HCT116 (cell line): ENCODE results near the gene CDH4. TPM values are rescaled to one million over a fixed set of nuclear protein-coding genes. Genes with fewer than 3 reads are reported as not detected.

Experiments
- ATAC-seq: fragments of 200-7000 bp; cut with Tn5 transposase; 2 replicates; pipeline ENCODE4 v1.9.1; 2020; ENCODE audit warnings: mild to moderate bottlenecking, moderate library complexity
- BruUV-seq: library from RNA; stranded (reverse); fragments of 400-500 nt; replicated peaks from 2 replicates; lab custom pipeline; 2021; lab: Mats Ljungman, UMichigan
- CTCF ChIA-PET: fragments of 300-600 bp; sonication (Branson Sonifier 250); formaldehyde crosslinking; loops from one replicate; lab custom pipeline; 2021; ENCODE audit warnings: antibody characterized with exemption; lab: Charles Lee
- POLR2A ChIA-PET: fragments of 300-600, 350-600 bp; sonication (Branson Sonifier 250); formaldehyde crosslinking; loops from one replicate; lab custom pipeline; 2021; ENCODE audit warnings: antibody characterized with exemption; lab: Charles Lee
- RAD21 ChIA-PET, 2 experiments: fragments of 300-600 bp; sonication (Branson Sonifier 250); formaldehyde crosslinking; loops; one replicate each; lab custom pipeline; 2023; ENCODE audit warnings: low total read pairs in 2 of 2; ENCODE audit not compliant: uncharacterized antibody in 2 of 2, unreplicated experiment in 2 of 2, low non-redundant PET in 1 of 2; lab: Charles Lee
- DNase-seq: peaks from one replicate; pipeline ENCODE4 v3.0.0-alpha.2; 2010; ENCODE audit warnings: low read depth, low spot score
- H2AFZ ChIP-seq: fragments of 200-600 bp; shearing (Covaris generic), sonication (generic); 2 replicates; pipeline ENCODE4 v1.6.1; 2017; ENCODE audit warnings: low read depth, mixed run types, mixed read lengths, antibody characterized with exemption, low read length; ENCODE audit not compliant: poor library complexity, severe bottlenecking
- H3K27ac ChIP-seq: 2 replicates; pipeline ENCODE4 v1.5.1; 2012; ENCODE audit warnings: low read depth, low read length
- H3K27me3 ChIP-seq: fragments of 200-600 bp; sonication (generic); 2 replicates; pipeline ENCODE4 v1.6.1; 2016; ENCODE audit warnings: mixed run types, low read length, mixed read lengths; ENCODE audit not compliant: insufficient read depth
- H3K36me3 ChIP-seq, 2 experiments: fragments of 200-500 bp in 1 of 2; fragments of 200-600 bp in 1 of 2; sonication (Bioruptor generic) in 1 of 2; sonication (generic) in 1 of 2; 2 replicates each; pipeline versions ENCODE4 v1.5.1 to v1.6.1; 2014 to 2016; ENCODE audit warnings: low read length in 2 of 2, inconsistent platforms in 1 of 2, mixed read lengths in 1 of 2, mixed run types in 1 of 2; ENCODE audit not compliant: insufficient read depth in 2 of 2, control insufficient read depth in 1 of 2
- H3K4me1 ChIP-seq, 2 experiments: fragments of 200-600 bp in 1 of 2; sonication (generic) in 1 of 2; 2 replicates each; pipeline versions ENCODE4 v1.5.1 to v1.6.1; 2012 to 2017; ENCODE audit warnings: low read length in 2 of 2, inconsistent platforms in 1 of 2, mild to moderate bottlenecking in 1 of 2, mixed read lengths in 1 of 2, mixed run types in 1 of 2, moderate library complexity in 1 of 2; ENCODE audit not compliant: insufficient read depth in 2 of 2, control insufficient read depth in 1 of 2
- H3K4me2 ChIP-seq: fragments of 200-600 bp; sonication (generic); 2 replicates; pipeline ENCODE4 v1.6.1; 2017; ENCODE audit warnings: mixed run types, low read length, mixed read lengths
- H3K4me3 ChIP-seq, 2 experiments: fragments of 200-600 bp in 1 of 2; sonication (generic) in 1 of 2; replicated peaks in 1 of 2; 2 replicates each; pipeline ENCODE4 v1.5.1; 2011 to 2016; ENCODE audit warnings: low read length in 2 of 2, control low read depth in 1 of 2, low read depth in 1 of 2, mild to moderate bottlenecking in 1 of 2, mixed read lengths in 1 of 2, mixed run types in 1 of 2
- H3K79me2 ChIP-seq: fragments of 200-600 bp; sonication (generic); 2 replicates; pipeline ENCODE4 v1.6.1; 2017; ENCODE audit warnings: mild to moderate bottlenecking, mixed run types, low read length, moderate library complexity, mixed read lengths; ENCODE audit not compliant: insufficient read depth
- H3K9ac ChIP-seq: fragments of 200-600 bp; sonication (generic); 2 replicates; pipeline ENCODE4 v1.6.1; 2016; ENCODE audit warnings: low read length, mixed read lengths
- H3K9me2 ChIP-seq: fragments of 200-600 bp; sonication (generic), shearing (Covaris generic); 2 replicates; pipeline ENCODE4 v1.6.1; 2017; ENCODE audit warnings: mixed run types, mild to moderate bottlenecking, moderate library complexity; ENCODE audit not compliant: insufficient read depth
- H3K9me3 ChIP-seq, 2 experiments: fragments of 200-500 bp in 1 of 2; fragments of 200-600 bp in 1 of 2; sonication (Bioruptor generic) in 1 of 2; sonication (generic) in 1 of 2; 2 replicates each; pipeline ENCODE4 v1.6.1; 2014 to 2017; ENCODE audit warnings: low read length in 2 of 2, mixed read lengths in 2 of 2, inconsistent platforms in 1 of 2, low read depth in 1 of 2, mild to moderate bottlenecking in 1 of 2, mixed run types in 1 of 2, moderate library complexity in 1 of 2; ENCODE audit not compliant: control insufficient read depth in 1 of 2, insufficient read depth in 1 of 2
- H4K20me1 ChIP-seq: fragments of 200-600 bp; sonication (generic), shearing (Covaris generic); 2 replicates; pipeline ENCODE4 v1.6.1; 2017; ENCODE audit warnings: mixed run types, mild to moderate bottlenecking, moderate library complexity; ENCODE audit not compliant: insufficient read depth
- CEBPB ChIP-seq: IDR thresholded peaks from 2 replicates; pipeline ENCODE4 v1.6.1; 2012; ENCODE audit warnings: low read depth
- CTCF ChIP-seq, 3 experiments: fragments of 200-600 bp in 1 of 3; sonication (generic) in 1 of 3; IDR thresholded peaks in 2 of 3; conservative IDR thresholded peaks in 1 of 3; 2 replicates each; pipeline ENCODE4 v1.5.1; 2012 to 2017; ENCODE audit warnings: low read depth in 2 of 3, low read length in 2 of 3, antibody characterized with exemption in 1 of 3, borderline replicate concordance in 1 of 3, control low read depth in 1 of 3, mild to moderate bottlenecking in 1 of 3, mixed read lengths in 1 of 3, mixed run types in 1 of 3, moderate library complexity in 1 of 3; ENCODE audit not compliant: insufficient read depth in 1 of 3
- ELF1 ChIP-seq: IDR thresholded peaks from 2 replicates; pipeline ENCODE4 v1.6.1; 2012; ENCODE audit warnings: low read depth, borderline replicate concordance
- EZH2phosphoT487 ChIP-seq: fragments of 200-600 bp; IDR thresholded peaks from 2 replicates; pipeline ENCODE4 v1.6.1; 2018; ENCODE audit warnings: antibody characterized with exemption, borderline replicate concordance
- MAX ChIP-seq: IDR thresholded peaks from 2 replicates; pipeline ENCODE4 v1.6.1; 2012
- RAD21 ChIP-seq: IDR thresholded peaks from 2 replicates; pipeline ENCODE4 v1.6.1; 2012; ENCODE audit warnings: low read depth, mild to moderate bottlenecking
- REST ChIP-seq: IDR thresholded peaks from 2 replicates; pipeline ENCODE4 v1.6.1; 2012; ENCODE audit warnings: low read depth
- SIN3A ChIP-seq: IDR thresholded peaks from 2 replicates; pipeline ENCODE4 v1.6.1; 2012; ENCODE audit warnings: low read depth
- SP1 ChIP-seq: IDR thresholded peaks from 2 replicates; pipeline ENCODE4 v1.6.1; 2012; ENCODE audit warnings: low read depth
- SRF ChIP-seq: IDR thresholded peaks from 2 replicates; pipeline ENCODE4 v1.6.1; 2012; ENCODE audit warnings: low read depth
- TCF7L2 ChIP-seq: IDR thresholded peaks from 2 replicates; pipeline ENCODE4 v1.7.0; 2011; ENCODE audit warnings: borderline replicate concordance, inconsistent platforms; ENCODE audit not compliant: insufficient read depth, insufficient read length; ENCODE audit errors: extremely low read depth
- ZBTB33 ChIP-seq: IDR thresholded peaks from 2 replicates; pipeline ENCODE4 v1.6.1; 2011; ENCODE audit warnings: mild to moderate bottlenecking, low read length, moderate library complexity; ENCODE audit not compliant: insufficient replicate concordance; ENCODE audit errors: extremely low read depth
- intact Hi-C: fragments of 100-400 bp; cut with micrococcal nuclease; formaldehyde crosslinking; loops from 2 replicates; pipeline ENCODE4 v1.10.0; 2022
- total RNA-seq: library from RNA; stranded (reverse); gene quantifications from one replicate; pipeline ENCODE4 v1.2.1, GENCODE V29; 2021; ENCODE audit not compliant: unreplicated experiment

Gene CDH4
- total RNA-seq, 1 experiment from 2014 or later, result not detected

GRCh38 chr20:61725145-61725544, 473.1 kb downstream of the CDH4 start:
- Histone ChIP-seq H3K9me3 (no peaks in the 10 kb centered on the region), H4K20me1 (no peaks in the 10 kb centered on the region), H3K4me2 (no peak overlapping the region), H2AFZ (no peak overlapping the region), H3K4me1 (no peaks in the 10 kb centered on the region), H3K9ac (no peak overlapping the region), H3K4me3 (no peak overlapping the region), H3K27ac (no peak overlapping the region), H3K9me2 (no peaks in the 10 kb centered on the region), H3K79me2 (no peaks in the 10 kb centered on the region), H3K36me3 (no peaks in the 10 kb centered on the region), H3K27me3 (peaks cover 22% of the 10 kb centered on the region)
- intact Hi-C loops, result no loop called here
- POLR2A ChIA-PET, result no interaction called here
- no peak for TF ChIP-seq CEBPB
- TF ChIP-seq ZBTB33, result no peak
- TF ChIP-seq ELF1, result no peak
- no peak for TF ChIP-seq CTCF (IDR thresholded peaks at IDR 0.05 in 2 of 3, conservative IDR thresholded peaks at IDR 0.05 in 1 of 3; ENCODE audit: borderline replicate concordance in 1 of 3, insufficient read depth in 1 of 3, low read depth in 2 of 3, low read length in 2 of 3)
- no peak for TF ChIP-seq SP1
- TF ChIP-seq EZH2phosphoT487, result no peak
- no peak for TF ChIP-seq SRF
- TF ChIP-seq TCF7L2, result no peak
- no peak for TF ChIP-seq REST
- TF ChIP-seq SIN3A, result no peak
- TF ChIP-seq RAD21, result no peak
- no peak for TF ChIP-seq MAX
- no TSS peak for BruUV-seq
- DNase-seq (no peak), ATAC-seq (no peak)
- CTCF ChIA-PET, result interaction anchor here (1.6 kb wide), 1 partner anchor 151 kb away, joined by 3 read pairs; no protein-coding TSS in a partner anchor
- RAD21 ChIA-PET, result no interaction called here
